Measurements from ENCODE around the gene POC1A.

The POC1A gene

DNA sequence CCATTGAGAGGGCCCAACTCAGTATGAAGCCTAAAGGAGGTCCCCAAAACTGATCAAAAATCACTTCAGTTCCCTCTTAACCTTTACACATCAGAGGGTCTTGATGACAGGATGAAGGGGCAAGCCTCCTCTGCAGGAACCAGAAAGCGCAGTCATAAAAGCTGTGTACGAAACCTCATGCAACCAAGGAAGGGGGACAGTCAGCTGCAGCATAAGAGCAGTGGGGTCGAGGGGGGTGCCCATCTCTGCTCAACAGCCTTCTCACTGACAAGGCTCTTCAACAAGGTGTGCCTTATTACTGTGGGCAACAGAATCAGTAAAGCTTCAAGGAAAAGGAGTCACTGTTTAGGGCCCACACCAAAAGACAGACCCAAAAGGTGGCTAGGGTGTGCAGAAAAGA lies 3.9 kb downstream of the POC1A start:
- DNase-seq: no peak

GRCh38 chr3:52149726-52150125 lies 4.5 kb downstream of the POC1A start:
- peak; percentile 13 for DNase-seq

GRCh38 chr3:52149021-52149420 lies 5.2 kb downstream of the POC1A start:
- DNase-seq: peak; percentile 9

GRCh38 chr3:52147804-52148203 lies 6.4 kb downstream of the POC1A start:
- DNase-seq: no peak

DNA sequence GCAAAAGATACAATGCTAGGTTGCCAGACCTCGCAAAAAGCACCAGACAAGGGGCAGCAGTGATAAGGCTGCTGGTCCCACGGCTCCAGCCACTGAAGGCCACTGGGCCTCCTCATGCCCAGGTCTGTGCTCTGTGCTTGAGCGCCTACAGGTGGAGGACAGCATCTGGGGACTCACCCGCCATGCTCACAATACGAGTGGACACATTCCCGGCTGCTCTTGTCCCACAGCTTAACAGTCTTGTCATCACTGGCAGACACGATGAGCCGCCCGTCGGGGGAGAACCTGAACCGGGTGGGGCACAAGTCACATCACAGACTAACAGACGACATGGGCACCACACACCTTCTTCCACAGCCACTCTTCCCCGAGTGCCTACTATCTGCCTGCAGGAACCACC lies 7.4 kb downstream of the POC1A start:
- peak; percentile 17 for DNase-seq

DNA sequence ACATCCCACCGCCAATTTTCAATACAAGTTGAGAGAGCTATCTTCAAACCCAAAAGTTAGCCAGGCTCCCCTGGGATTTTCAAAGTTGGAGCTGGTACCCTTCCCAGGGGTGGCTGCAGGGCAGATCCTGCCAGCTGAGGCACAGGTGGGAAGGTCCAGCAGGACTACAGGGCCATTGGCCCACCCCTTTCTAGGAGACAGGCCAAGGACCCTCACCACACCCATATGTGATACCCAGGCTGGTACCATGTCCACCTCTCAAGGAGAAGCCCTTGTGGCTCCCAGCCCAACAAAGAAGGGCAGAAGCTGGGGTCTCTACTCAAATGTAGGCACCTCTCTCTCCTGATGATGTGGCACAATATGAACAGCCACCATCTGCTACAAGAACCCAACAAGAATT lies 8.0 kb downstream of the POC1A start:
- peak; percentile 13 for DNase-seq

- peak; percentile 14 for DNase-seq
These were observed 8.5 kb downstream of the POC1A start for GRCh38 chr3:52145736-52146110.

DNA sequence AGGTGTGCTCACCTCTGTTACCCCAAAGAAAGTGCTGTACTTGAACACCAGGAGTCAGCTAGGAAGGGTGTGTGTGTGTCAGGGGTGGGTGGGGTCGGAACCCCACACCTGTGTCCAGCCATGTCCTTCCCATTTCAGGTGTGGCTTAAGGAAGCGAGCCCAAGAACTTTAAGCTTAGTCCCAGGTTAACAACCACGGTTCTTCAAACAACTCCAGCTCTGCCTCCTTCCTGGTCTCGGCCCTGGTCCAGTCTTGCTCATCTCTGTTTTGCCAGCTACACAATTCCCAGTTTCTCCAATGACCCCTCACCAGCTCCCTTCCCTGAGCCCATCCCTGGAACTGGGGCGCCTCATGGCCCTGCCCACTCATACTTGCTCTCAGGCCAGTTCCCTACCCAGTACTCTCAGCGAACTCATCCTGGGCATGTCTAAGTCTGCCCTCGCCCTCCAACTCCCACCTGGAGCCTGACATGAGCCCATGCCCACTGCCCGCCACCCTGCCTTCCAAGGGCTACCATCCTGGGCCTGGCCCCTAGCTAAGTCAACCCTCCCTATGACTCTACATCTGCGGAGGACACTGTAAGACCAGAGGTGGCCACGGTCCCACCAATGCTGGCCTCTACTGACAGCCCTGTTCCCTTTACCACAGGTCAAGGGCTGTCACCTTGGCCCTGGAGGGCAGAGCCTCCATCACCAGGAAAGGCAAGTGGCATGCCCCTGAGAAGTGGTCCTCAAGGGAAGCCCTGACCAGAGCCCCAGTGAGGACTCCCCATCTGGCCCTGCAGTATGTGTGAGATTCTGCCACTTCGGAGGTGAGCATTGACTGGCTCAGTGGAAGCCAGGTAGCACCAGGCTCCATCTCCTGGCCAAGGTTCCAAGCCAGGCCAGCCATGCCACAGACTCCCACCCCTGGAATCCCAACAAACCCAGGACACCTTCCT lies 9.2 kb downstream of the POC1A start:
- DNase-seq: peak; percentile 24

DNA sequence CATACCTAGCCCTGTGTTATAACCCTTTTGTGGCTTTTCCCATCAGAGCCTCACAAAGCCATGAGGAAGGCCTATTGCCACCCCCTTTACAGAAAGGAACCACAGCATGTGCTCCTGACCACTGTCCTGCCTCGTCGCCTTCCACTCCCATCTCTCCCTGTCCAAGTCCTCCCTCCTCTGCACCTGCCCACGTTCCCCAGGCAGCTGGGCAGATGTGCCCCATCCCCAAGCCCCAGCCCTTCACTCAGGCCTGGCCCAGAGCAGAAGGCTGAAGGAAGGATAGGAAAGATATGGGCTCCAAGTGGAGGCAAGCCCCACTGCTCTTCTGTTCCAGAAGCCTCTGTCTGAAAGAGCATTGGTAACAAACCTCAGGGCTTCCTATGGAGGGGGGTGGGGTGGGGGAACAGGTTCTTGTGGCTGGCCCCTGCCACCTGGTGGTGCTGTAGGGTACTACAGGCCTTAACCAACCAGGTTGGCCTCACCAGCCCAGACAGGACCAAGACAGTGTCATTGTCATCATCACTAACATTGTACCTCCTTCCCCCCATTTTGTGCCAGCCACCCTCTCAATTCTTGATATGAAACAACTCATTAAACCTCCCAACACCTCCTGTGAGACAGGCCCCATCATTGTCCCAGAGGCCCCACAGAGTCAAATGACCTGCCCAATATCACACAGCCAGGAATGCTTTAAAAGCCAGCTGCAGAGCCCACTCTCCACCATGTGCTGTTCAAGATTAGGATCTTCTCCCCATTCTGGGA lies 10.0 kb downstream of the POC1A start:
- peak; percentile 90 for DNase-seq

DNA sequence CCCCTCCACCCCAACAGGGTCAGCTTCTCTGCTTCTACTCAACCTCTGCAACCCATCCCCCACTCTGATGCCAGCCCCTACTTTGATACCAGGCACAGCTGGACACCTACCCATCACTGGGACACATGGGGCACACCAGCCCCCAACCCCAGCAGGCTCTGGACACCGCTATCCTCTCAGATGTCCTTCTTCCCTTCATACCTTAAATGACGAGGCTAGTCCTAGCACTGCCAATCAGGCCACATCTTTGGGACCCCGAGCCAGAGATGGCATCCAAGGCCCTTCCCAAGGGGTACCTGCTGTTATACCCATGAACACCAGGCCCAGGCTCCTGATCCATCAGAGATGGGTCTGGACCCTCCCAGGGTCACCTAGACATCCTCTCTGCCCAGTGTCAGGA lies 10.6 kb downstream of the POC1A start:
- peak; percentile 15 for DNase-seq

DNA sequence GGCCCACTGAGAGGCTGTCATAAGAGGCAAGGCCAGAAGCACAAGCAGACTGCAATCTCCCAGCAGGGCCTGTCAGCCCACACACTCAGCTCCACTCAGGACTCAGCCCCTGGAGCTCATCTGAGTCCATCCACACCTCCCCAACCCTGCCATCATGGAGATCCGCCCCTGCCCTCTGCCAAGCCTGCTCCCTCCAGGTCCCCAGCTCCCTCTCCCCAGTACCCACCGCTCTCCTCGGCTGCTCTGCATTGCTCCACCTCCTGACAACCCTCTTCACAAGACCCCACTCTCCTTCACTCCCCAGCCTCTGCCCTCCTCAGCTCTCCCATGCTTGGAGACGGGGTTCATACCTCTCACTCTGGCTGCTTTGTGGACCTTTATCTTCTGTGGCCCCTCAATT lies 11.1 kb downstream of the POC1A start:
- peak; percentile 13 for DNase-seq

DNA sequence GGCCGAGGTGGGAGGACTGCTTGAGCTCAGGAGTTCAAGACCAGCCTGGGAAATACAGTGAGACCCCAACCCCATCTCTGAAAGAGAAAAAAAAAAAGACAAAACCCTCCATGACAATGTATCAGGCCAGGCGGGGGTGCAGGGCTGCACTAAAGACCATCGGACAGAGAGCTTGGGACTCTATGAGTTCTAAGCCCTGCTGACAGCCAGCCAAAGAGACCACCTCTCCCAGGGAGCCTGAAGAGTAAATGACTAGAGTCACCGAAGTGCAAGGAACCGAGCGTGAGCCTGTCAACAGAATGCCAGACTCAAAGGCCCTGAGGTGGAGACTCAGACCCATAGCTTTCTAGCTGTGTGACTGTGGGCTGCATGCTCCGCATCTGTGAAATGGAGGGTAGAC lies 12.5 kb downstream of the POC1A start:
- no peak for DNase-seq

- no peak for DNase-seq
These were observed 13.5 kb downstream of the POC1A start for GRCh38 chr3:52140769-52141168.

DNA sequence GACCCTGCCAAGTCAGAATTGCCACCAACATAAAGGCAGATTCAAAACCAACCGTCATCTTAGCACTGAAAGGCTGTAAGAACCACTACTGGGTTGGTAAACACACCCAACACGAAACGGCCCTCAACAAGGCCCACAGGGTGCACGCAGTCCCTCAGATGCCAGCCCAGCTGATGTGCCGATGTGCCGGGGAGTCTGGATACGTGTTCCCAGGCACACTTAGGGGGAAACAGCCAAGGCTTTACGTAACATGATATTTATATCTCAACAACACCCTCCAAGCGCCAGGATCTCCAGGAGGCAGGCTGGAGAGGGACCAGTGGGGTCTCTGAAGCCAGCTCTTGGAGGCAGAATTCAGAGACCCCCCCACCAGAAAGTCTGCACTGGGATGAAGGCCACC lies 14.2 kb downstream of the POC1A start:
- DNase-seq: no peak

DNA sequence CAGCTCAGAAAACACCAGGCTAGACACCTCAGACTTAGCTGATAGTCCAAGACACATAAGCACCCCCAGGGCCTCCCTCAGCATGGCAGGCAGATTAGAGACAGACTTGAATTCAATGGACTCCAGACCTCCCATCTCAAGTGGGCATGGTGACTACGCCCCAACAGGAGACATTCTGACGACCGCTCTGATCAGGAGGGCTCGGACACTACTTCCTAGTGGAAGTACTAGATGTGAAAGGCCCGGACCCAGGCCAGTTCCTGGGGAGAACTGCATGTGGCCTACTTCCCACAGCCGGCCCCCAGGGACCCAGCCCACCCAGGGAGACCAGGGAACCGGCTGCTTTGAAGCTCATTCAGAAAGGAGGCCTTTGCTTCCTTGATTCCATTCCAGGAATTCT lies 16.9 kb downstream of the POC1A start:
- DNase-seq: no peak

- no peak for DNase-seq
These were observed 17.7 kb downstream of the POC1A start for GRCh38 chr3:52136513-52136912.

DNA sequence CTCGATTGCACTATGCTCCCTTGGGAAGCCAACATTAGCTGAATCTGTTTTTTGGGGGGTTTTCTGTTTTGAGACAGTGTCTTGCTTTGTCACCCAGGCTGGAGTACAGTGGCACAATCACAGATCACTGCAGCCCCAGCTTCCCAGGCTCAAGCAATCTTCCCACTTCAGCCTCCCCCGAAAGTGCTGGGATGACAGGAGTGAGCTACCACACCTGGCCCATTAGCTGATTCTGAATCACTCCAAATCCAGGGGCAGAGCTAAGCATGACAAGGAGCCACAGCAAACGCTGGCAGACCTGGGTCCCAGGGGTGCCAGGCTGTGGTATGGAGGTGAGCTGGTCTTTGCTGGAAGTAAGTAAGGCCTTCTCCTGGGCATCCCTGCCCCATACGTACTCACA lies 18.9 kb downstream of the POC1A start:
- DNase-seq: no peak

DNA sequence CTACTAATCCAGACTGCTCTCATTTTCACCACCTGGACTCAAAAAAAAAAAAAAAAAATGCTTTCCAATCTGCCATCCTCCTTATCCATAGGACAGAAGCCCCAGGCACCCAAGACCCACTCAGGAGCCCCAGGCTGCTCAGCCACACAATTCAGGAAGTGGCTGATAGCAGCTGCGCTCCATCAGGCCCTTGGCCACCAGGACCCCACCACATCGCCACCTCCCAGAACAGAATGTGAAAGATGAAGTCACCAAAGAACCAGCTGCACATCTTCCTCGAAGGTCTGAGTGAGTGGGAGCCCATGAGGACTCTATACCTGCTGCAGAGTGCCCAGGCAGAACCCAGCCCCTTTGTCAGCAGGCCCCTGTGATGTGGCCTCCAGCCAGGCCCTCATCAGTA lies 19.5 kb downstream of the POC1A start:
- DNase-seq: no peak

- DNase-seq: no peak
These were observed 21.3 kb downstream of the POC1A start for GRCh38 chr3:52132930-52133329.

DNA sequence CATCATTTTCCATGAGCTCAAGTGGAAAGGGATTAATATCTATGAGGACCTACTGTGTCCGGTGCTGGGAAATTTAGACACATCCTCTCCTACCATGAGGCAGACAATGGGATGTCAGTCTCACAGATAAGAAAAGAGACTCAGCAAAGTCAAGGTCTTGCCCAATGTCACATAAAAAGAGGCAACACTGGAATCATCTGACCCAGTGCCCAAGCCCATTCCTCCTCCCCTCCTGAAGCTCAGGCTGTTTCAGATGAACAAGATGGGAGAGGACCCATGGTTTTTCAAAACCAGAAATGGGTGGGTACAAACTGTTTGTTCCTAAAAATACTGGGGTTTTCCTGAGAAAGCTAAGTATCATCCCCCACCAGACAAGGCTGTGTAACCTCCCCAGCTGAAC lies 22.2 kb downstream of the POC1A start:
- DNase-seq: no peak

DNA sequence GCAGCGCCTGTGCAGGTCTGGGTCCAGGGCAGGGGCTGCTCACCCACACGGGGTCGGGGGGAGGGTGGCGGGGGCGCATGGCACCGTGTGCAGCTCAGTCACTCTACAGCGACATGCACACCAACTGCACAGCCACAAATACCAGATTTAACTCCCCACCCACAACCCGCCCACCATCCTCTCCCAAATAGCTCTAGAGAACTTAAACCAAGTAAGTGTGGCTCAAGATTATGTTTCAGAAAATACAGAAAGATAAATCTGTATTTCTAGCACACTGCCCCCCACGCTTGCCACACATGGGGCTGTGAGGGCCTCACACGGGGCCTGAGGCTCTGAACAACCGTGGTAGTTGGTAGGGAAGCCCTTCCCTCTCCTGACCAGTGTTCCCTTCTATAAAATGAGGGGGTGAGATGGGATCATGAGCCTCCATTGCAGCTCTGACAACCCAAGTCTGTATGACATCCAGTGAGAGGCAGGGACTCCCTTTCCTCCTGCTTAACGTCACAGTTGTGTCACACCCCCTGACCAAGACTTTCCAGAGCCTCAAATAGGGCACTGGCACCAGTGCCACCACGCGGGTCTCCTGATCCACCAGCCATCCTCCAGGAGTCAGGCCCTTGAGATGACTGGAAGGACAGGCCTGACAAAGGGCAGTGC lies 23.1 kb downstream of the POC1A start:
- DNase-seq: no peak

GRCh38 chr3:52128118-52128683 lies 26.0 kb downstream of the POC1A start:
- no peak for DNase-seq

DNA sequence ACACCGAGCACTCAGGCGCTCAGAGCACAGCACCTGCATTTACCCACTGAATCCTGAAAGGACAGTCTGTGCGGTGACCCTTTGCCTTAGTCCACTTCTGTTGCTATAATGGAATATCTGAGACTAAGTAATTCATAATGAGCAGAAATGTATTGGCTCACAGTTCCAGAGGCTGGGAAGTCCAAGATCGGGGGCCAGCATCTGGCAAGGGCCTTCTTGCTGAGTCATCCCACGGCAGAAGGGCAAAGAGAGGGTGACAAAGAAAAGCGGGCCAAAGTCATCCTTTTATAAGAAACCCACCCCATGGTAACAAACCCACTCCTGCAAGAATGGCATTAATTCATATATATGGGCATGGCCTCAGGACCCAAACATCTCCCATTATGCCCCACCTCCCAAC lies 27.7 kb downstream of the POC1A start:
- no peak for DNase-seq

All from femur (tissue), 1 donor.